Brain microvascular endothelial cell (primary cell): ENCODE results near the gene THADA.

Source experiments
- DNase-seq: peaks from one replicate; pipeline ENCODE4 v3.0.0-alpha.2; 2020
- H3K27ac ChIP-seq: fragments of 250-450 bp; sonication (Bioruptor Pico); 2 replicates; pipeline ENCODE4 v1.5.1; 2020; ENCODE audit warnings: mild to moderate bottlenecking, moderate library complexity
- H3K27me3 ChIP-seq: fragments of 250-450 bp; sonication (Bioruptor Pico); replicated peaks from 2 replicates; pipeline ENCODE4 v1.5.1; 2020; ENCODE audit warnings: mild to moderate bottlenecking
- H3K36me3 ChIP-seq: fragments of 250-450 bp; sonication (Bioruptor Pico); replicated peaks from 2 replicates; pipeline ENCODE4 v1.5.1; 2020; ENCODE audit warnings: mild to moderate bottlenecking
- H3K4me3 ChIP-seq: 2 replicates; pipeline ENCODE4 v1.5.1; 2011; ENCODE audit warnings: low read depth, mild to moderate bottlenecking, control low read depth, low read length, moderate library complexity
- CTCF ChIP-seq: IDR thresholded peaks from 2 replicates; pipeline ENCODE4 v1.5.1; 2011; ENCODE audit warnings: low read depth, mild to moderate bottlenecking, moderate library complexity, low read length, control low read depth, inconsistent platforms; ENCODE audit errors: missing control alignments
- in situ Hi-C: cut with HindIII; loops from 2 replicates; pipeline ENCODE4 v1.10.0; 2017; ENCODE audit warnings: low sequenced_read_pairs, low pct_ligation_motif_present

The THADA gene

DNA sequence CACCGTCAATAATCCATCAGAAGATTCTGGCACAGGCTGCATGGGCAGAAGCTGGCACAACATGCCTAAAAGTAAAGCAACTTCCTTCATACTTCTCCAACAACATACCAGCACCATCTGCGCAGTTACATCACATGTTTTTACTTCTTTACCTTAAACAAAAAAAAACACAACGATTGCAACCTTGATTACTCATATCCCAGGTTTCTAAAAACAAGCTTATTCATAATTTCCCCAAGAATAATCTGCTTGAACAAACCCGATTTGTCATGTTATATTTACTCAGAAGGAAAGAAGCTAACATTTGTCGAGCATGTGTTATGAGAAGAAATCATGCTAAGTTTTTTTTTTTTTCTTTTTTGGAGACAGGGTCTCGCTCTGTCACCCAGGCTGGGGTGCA, 54.7 kb downstream of the THADA start:
- Histone ChIP-seq H3K27me3 (no peaks in the 10 kb centered on the region), H3K27ac (no peak overlapping the region), H3K36me3 (no peaks in the 10 kb centered on the region), H3K4me3 (no peak overlapping the region)
- no peak for DNase-seq
- no peak for TF ChIP-seq CTCF
- in situ Hi-C loops = no loop called here

GRCh38 chr2:43540021-43540779, 55.6 kb downstream of the THADA start:
- in situ Hi-C loops = no loop called here
- no peaks in the 10 kb centered on the region for H3K36me3 ChIP-seq
- DNase-seq = peak; percentile 35
- no peak overlapping the region for H3K27ac ChIP-seq
- H3K27me3 ChIP-seq = no peaks in the 10 kb centered on the region
- H3K4me3 ChIP-seq = no peak overlapping the region
- no peak for TF ChIP-seq CTCF

DNA sequence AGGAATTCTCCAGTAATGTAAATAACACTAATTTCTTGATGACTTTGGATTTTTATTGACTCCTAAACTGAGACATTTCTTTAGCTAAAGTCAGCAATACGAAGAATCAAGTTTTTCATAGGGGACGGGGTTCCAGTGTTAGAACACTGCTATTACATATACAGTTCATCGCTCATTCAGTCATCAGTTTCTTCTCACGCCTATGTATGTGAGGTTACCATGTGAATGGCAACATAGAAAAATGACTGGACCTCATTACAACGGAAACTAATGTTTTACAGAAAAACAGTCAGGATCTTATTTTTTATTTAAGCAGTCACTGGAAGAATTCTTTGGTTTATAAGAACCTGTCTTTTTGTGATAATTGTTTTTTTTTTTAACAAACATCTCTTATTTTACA, 56.4 kb downstream of the THADA start:
- no peak overlapping the region for H3K27ac ChIP-seq
- no peaks in the 10 kb centered on the region for H3K27me3 ChIP-seq
- no peak for TF ChIP-seq CTCF
- DNase-seq = no peak
- in situ Hi-C loops = no loop called here
- H3K4me3 ChIP-seq = no peak overlapping the region
- H3K36me3 ChIP-seq = no peaks in the 10 kb centered on the region

DNA sequence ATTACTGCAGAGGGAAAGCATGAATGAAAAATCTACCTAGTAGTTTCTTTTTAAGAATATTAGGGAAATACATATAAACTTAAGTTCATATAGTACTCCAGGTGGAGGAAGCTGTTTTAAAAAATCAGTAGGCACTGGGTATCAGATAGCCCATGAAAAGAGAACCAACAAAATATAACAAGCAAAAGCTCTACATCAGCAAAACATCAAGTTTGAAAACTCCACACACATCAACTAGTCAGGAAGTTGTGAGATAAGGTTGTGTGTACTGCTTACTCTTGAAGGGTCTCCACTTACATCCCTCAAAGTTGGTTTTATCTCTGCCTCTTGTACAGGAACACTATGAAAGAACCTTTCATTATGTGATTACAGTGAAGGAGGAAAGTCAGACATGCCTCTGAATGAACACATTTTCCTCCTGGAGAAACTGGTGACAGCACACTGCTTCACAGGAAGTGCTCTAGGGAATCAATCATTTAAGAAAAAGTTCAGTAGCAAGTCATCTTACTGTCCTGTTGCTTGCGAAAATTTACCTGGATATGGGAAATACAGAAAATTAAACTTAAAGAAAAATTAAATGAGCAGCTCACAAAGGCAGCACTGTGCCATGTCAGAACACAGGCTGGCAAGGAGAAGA, 57.7 kb downstream of the THADA start:
- no peaks in the 10 kb centered on the region for H3K36me3 ChIP-seq
- in situ Hi-C loops = no loop called here
- H3K27ac ChIP-seq = no peak overlapping the region
- no peaks in the 10 kb centered on the region for H3K27me3 ChIP-seq
- no peak for TF ChIP-seq CTCF
- DNase-seq = no peak
- H3K4me3 ChIP-seq = no peak overlapping the region

- in situ Hi-C loops = no loop called here
- H3K27me3 ChIP-seq = no peaks in the 10 kb centered on the region
- H3K27ac ChIP-seq = no peak overlapping the region
- H3K36me3 ChIP-seq = no peaks in the 10 kb centered on the region
- no peak overlapping the region for H3K4me3 ChIP-seq
- TF ChIP-seq CTCF = no peak
- no peak for DNase-seq
These were observed 58.7 kb downstream of the THADA start for GRCh38 chr2:43537137-43537536.
